Spleen (tissue), 7 donors: ENCODE results near the gene CXCL6.

Source experiments
- CTCF ChIP-seq, 11 experiments: fragments of 200-600 bp in 7 of 11; fragments of 450-650 bp in 4 of 11; sonication (generic) in 4 of 11; IDR thresholded peaks in 8 of 11; conservative IDR thresholded peaks in 3 of 11; 1 replicate in 7 of 11; 2 replicates in 4 of 11; pipeline versions ENCODE4 v1.4.0 to v1.8.0; 2016 to 2021; ENCODE audit warnings: antibody characterized with exemption in 11 of 11, inconsistent platforms in 4 of 11, mild to moderate bottlenecking in 1 of 11
- POLR2A ChIP-seq, 3 donors: fragments of 450-650 bp; IDR thresholded peaks; one replicate each; pipeline ENCODE4 v1.5.1; 2017; ENCODE audit warnings: antibody characterized with exemption in 3 of 3, mild to moderate bottlenecking in 1 of 3
- POLR2AphosphoS5 ChIP-seq, 3 donors: sonication (generic); formaldehyde crosslinking; IDR thresholded peaks; one replicate each; pipeline ENCODE4 v1.5.1; 2017; ENCODE audit warnings: antibody characterized with exemption in 3 of 3
- donor health status: DM: no; HTN: no; CAD: no; lungs with moderate emphysema.
- donor health status: DM: no; HTN: no; CAD: no.
- donor health status: DM: no; HTN: no; CAD: no.

DNA sequence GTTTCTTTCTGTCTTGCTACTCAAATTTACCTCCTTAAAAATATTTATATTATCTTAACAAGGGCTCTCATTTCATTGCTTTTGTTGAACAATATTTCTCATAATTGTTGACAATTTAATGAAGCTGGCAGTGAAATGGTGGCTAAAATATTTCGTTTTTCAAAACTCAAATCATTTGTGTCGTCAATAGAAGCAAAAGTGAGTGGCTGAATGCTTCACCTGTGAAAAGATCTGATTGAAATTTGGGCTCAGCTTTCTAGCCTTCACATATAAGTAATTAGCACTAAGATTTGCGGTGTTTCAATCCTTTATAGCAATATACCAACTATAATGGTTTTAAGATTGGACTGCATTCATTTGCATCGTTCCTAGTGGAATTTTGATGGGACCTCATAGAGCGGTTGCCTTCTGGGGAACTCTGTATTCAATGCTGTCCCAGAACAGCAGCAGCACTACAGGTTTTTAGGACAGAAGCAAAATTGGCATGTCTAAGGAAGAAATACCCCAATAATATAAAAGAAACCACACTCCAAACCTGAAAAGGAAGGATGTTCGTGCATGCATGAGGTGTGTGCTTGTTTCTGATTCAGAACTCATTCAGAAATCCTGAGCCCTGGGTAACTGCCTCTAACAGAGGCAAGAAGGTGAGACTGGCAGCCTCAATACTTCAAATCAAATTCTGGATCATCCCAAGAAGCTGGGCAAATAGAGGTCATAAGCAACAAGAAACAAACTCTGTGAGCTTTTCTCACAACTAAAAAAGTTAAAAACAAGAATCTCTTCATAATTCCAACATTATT, 35.2 kb downstream of the CXCL6 start:
- TF ChIP-seq CTCF (IDR thresholded peaks at IDR 0.05 in 8 of 11, conservative IDR thresholded peaks at IDR 0.05 in 3 of 11) (no peak), POLR2AphosphoS5 (IDR thresholded peaks at IDR 0.05) (no peak), POLR2A (IDR thresholded peaks at IDR 0.05) (no peak)
